Loucy (cell line): ENCODE data around the gene PYGB.

Source experiments
- H2AFZ ChIP-seq: fragments of 200-600 bp; sonication (generic); 2 replicates; pipeline ENCODE4 v1.6.0; 2016; ENCODE audit warnings: antibody characterized with exemption, mild to moderate bottlenecking, low read length, moderate library complexity
- H3F3A ChIP-seq: fragments of 200-600 bp; 2 replicates; pipeline ENCODE4 v1.6.0; 2016; ENCODE audit warnings: antibody characterized with exemption, low read depth, mild to moderate bottlenecking
- H3K27me3 ChIP-seq: fragments of 200-600 bp; sonication (generic); 2 replicates; pipeline ENCODE4 v1.6.1; 2014; ENCODE audit warnings: low read length, mild to moderate bottlenecking; ENCODE audit not compliant: insufficient read depth, poor library complexity, severe bottlenecking
- H3K36me3 ChIP-seq: fragments of 200-600 bp; sonication (generic); 2 replicates; pipeline ENCODE4 v1.6.1; 2016; ENCODE audit warnings: low read length; ENCODE audit not compliant: insufficient read depth
- H3K4me1 ChIP-seq: fragments of 200-600 bp; sonication (generic); 2 replicates; pipeline ENCODE4 v1.5.1; 2014; ENCODE audit warnings: low read length, mild to moderate bottlenecking; ENCODE audit not compliant: insufficient read depth, poor library complexity, severe bottlenecking
- H3K4me2 ChIP-seq: fragments of 200-600 bp; sonication (generic); 2 replicates; pipeline ENCODE4 v1.6.0; 2014; ENCODE audit warnings: antibody characterized with exemption, low read length, low read depth, mild to moderate bottlenecking; ENCODE audit not compliant: poor library complexity, severe bottlenecking
- H3K4me3 ChIP-seq: fragments of 200-600 bp; sonication (generic); 2 replicates; pipeline ENCODE4 v1.5.1; 2014; ENCODE audit warnings: low read length, mild to moderate bottlenecking, mixed read lengths; ENCODE audit not compliant: poor library complexity, severe bottlenecking
- H3K79me2 ChIP-seq: fragments of 200-600 bp; sonication (generic); 2 replicates; pipeline ENCODE4 v1.6.1; 2014; ENCODE audit warnings: low read length; ENCODE audit not compliant: insufficient read depth
- H3K9ac ChIP-seq: fragments of 200-600 bp; sonication (generic); 2 replicates; pipeline ENCODE4 v1.6.0; 2014; ENCODE audit warnings: mild to moderate bottlenecking, low read depth, low read length, moderate library complexity; ENCODE audit not compliant: poor library complexity, severe bottlenecking
- H3K9me2 ChIP-seq: fragments of 200-600 bp; sonication (generic); replicated peaks from 2 replicates; pipeline ENCODE4 v1.6.1; 2016; ENCODE audit warnings: low read depth, low read length, mixed read lengths
- H3K9me3 ChIP-seq: fragments of 200-600 bp; sonication (generic); 2 replicates; pipeline ENCODE4 v1.6.1; 2014; ENCODE audit warnings: mild to moderate bottlenecking, antibody characterized with exemption, low read length, low read depth; ENCODE audit not compliant: insufficient read depth
- H4K20me1 ChIP-seq: fragments of 200-600 bp; sonication (generic); 2 replicates; pipeline ENCODE4 v1.6.0; 2014; ENCODE audit warnings: antibody characterized with exemption, low read length, mild to moderate bottlenecking; ENCODE audit not compliant: insufficient read depth, poor library complexity, severe bottlenecking
- CTCF ChIP-seq: fragments of 200-600 bp; sonication (generic); conservative IDR thresholded peaks from 2 replicates; pipeline ENCODE4 v1.5.1; 2014; ENCODE audit warnings: mild to moderate bottlenecking, antibody characterized with exemption, low read length
- EZH2phosphoT487 ChIP-seq: fragments of 200-600 bp; IDR thresholded peaks from 2 replicates; pipeline ENCODE4 v1.6.1; 2018; ENCODE audit warnings: antibody characterized with exemption, mild to moderate bottlenecking, moderate library complexity, borderline replicate concordance

PYGB gene

GRCh38 chr20:25273541-25274358, 25.9 kb downstream of the PYGB start:
- no peak overlapping the region for H3K4me2 ChIP-seq
- no peaks in the 10 kb centered on the region for H3K4me1 ChIP-seq
- no peaks in the 10 kb centered on the region for H4K20me1 ChIP-seq
- peaks cover 87% of the 10 kb centered on the region; the same call in 1 of the 2 replicates for H3K36me3 ChIP-seq
- no peaks in the 10 kb centered on the region for H3K9me2 ChIP-seq
- no peaks in the 10 kb centered on the region for H3K27me3 ChIP-seq
- TF ChIP-seq CTCF = no peak
- no peak for TF ChIP-seq EZH2phosphoT487
- H3K4me3 ChIP-seq = no peak overlapping the region
- no peak overlapping the region for H2AFZ ChIP-seq
- no peaks in the 10 kb centered on the region for H3F3A ChIP-seq
- H3K9me3 ChIP-seq = no peaks in the 10 kb centered on the region
- H3K79me2 ChIP-seq = no peaks in the 10 kb centered on the region
- H3K9ac ChIP-seq = no peak overlapping the region

GRCh38 chr20:25274481-25274880, 26.6 kb downstream of the PYGB start:
- Histone ChIP-seq H3K9ac (no peak overlapping the region), H3K4me3 (no peak overlapping the region), H2AFZ (no peak overlapping the region), H3K4me2 (no peak overlapping the region), H3K36me3 (peaks cover 82% of the 10 kb centered on the region; the same call in 1 of the 2 replicates), H3K79me2 (no peaks in the 10 kb centered on the region), H3K9me3 (no peaks in the 10 kb centered on the region), H4K20me1 (no peaks in the 10 kb centered on the region), H3K9me2 (no peaks in the 10 kb centered on the region), H3K27me3 (no peaks in the 10 kb centered on the region), H3K4me1 (no peaks in the 10 kb centered on the region), H3F3A (no peaks in the 10 kb centered on the region)
- TF ChIP-seq EZH2phosphoT487 (no peak), CTCF (no peak)

GRCh38 chr20:25274891-25275812, 27.3 kb downstream of the PYGB start:
- H3F3A ChIP-seq = no peaks in the 10 kb centered on the region
- H3K9me3 ChIP-seq = no peaks in the 10 kb centered on the region
- TF ChIP-seq CTCF (no peak), EZH2phosphoT487 (no peak)
- H3K9ac ChIP-seq = no peak overlapping the region
- no peak overlapping the region for H3K4me3 ChIP-seq
- H3K4me2 ChIP-seq = no peak overlapping the region
- H3K9me2 ChIP-seq = no peaks in the 10 kb centered on the region
- no peaks in the 10 kb centered on the region for H4K20me1 ChIP-seq
- H3K36me3 ChIP-seq = peaks cover 83% of the 10 kb centered on the region; the same call in 1 of the 2 replicates
- no peaks in the 10 kb centered on the region for H3K4me1 ChIP-seq
- H2AFZ ChIP-seq = no peak overlapping the region
- no peaks in the 10 kb centered on the region for H3K79me2 ChIP-seq
- no peaks in the 10 kb centered on the region for H3K27me3 ChIP-seq
